Testis (tissue), 3 donors: ENCODE data around the gene NUDT3. TPM values are rescaled to one million over a fixed set of nuclear protein-coding genes. Genes with fewer than 3 reads are reported as not detected.
"Not testable (repeated sequence)": the region's sequence is repeated elsewhere in the genome, so short reads cannot be mapped to it uniquely, and the experiment has no call there.

ENCODE experiments used
- DNase-seq: peaks from one replicate; pipeline ENCODE4 v3.0.0-alpha.2; 2019
- H3K27ac ChIP-seq, 2 donors: fragments of 200-600 bp; sonication (generic); one replicate each; pipeline ENCODE4 v1.5.1; 2019
- H3K27me3 ChIP-seq: fragments of 200-600 bp; sonication (generic); one replicate; pipeline ENCODE4 v1.5.1; 2019
- H3K36me3 ChIP-seq: fragments of 200-600 bp; sonication (generic); one replicate; pipeline ENCODE4 v1.5.1; 2017; ENCODE audit warnings: low read depth; ENCODE audit errors: missing control alignments
- H3K4me1 ChIP-seq: fragments of 200-600 bp; sonication (generic); one replicate; pipeline ENCODE4 v1.5.1; 2019
- H3K4me3 ChIP-seq, 2 donors: fragments of 200-600 bp; sonication (generic); one replicate each; pipeline ENCODE4 v1.5.1; 2017 to 2019
- H3K9me3 ChIP-seq: fragments of 200-600 bp; sonication (generic); one replicate; pipeline ENCODE4 v1.5.1; 2017
- POLR2A ChIP-seq: fragments of 450-650 bp; IDR thresholded peaks from one replicate; pipeline ENCODE4 v1.6.1; 2017; ENCODE audit warnings: antibody characterized with exemption, mild to moderate bottlenecking, moderate library complexity
- WGBS, 2 donors: methylation state at CpG; one replicate each; pipeline ENCODE4 v1.1.5; 2018; 5-methylcytosine and 5-hydroxymethylcytosine counted together
- intact Hi-C: fragments of 100-400 bp; cut with DNase I; formaldehyde crosslinking; loops from one replicate; pipeline ENCODE4 v1.15.1; 2023; ENCODE audit warnings: low total_unique reads
- polyA plus RNA-seq: library from polyadenylated mRNA; stranded (reverse); fragments of 350-450 nt; fragmentation: Illumina TruSeq; extraction: RNeasy Lipid Tissue Mini Kit (QIAGEN cat#74804); gene quantifications from one replicate; pipeline ENCODE4 v1.2.3, GENCODE V29; 2014; ENCODE audit warnings: low read depth, low replicate concordance; ENCODE audit not compliant: insufficient read depth
- total RNA-seq, 2 donors: library from RNA; depleted of rRNA; stranded (reverse); fragments of >200 nt; gene quantifications; one replicate each; pipeline ENCODE4 v1.2.3, GENCODE V29; 2016
- TF ChIP-seq, protein P1 (sequence below), 3 experiments: fragments of 450-650 bp in 2 of 3; fragments of 200-600 bp in 1 of 3; sonication (generic) in 1 of 3; IDR thresholded peaks; one replicate each; pipeline ENCODE4 v1.5.1; 2016 to 2019; ENCODE audit warnings: antibody characterized with exemption in 3 of 3, mild to moderate bottlenecking in 2 of 3, moderate library complexity in 1 of 3

The NUDT3 gene
- total and polyA plus RNA-seq, 3 donors from 2014 or later: 18.7 to 28.3 (median 24.0) TPM

DNA sequence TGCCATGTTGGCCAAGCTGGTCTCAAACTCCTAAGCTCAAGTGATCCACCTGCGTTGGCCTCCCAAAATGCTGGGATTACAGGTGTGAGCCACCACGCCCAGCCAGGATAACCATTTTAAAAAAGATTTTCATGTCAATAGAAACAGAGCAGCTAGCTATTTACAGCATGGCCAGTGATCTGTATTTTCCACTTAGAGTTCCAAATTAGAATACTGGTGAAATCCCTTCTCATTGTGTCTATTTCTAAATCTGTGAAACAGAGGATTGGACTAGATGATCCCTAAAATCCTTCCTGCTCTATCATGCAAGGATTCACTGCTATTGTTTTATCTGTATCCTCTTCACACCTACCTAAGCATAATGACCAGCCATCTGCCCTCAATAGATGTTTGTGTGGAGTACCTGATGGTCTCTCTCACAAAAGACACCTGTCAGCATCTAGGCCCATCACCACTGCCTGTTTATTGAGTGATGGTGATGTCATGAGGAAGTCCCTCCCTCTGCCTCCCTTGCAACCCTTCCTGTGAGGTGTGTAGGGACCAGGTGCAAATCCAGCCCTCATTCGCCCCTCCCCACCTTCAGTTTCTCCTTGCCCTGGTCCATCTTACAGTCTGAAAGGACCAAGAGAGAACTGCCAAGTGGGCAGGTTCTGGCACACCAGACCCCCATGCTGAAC is 117.2 kb downstream of the NUDT3 start:
- TF ChIP-seq, protein P1, sequence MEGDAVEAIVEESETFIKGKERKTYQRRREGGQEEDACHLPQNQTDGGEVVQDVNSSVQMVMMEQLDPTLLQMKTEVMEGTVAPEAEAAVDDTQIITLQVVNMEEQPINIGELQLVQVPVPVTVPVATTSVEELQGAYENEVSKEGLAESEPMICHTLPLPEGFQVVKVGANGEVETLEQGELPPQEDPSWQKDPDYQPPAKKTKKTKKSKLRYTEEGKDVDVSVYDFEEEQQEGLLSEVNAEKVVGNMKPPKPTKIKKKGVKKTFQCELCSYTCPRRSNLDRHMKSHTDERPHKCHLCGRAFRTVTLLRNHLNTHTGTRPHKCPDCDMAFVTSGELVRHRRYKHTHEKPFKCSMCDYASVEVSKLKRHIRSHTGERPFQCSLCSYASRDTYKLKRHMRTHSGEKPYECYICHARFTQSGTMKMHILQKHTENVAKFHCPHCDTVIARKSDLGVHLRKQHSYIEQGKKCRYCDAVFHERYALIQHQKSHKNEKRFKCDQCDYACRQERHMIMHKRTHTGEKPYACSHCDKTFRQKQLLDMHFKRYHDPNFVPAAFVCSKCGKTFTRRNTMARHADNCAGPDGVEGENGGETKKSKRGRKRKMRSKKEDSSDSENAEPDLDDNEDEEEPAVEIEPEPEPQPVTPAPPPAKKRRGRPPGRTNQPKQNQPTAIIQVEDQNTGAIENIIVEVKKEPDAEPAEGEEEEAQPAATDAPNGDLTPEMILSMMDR (IDR thresholded peaks at IDR 0.05): no peak
- TF ChIP-seq POLR2A: no peak
- whole genome bisulfite sequencing, 2 donors: 79 to 81% methylated on average over 3 of the region's 3 CpGs
- H3K4me3 ChIP-seq: no peak overlapping the region
- H3K27me3 ChIP-seq: no peaks in the 10 kb centered on the region
- no peaks in the 10 kb centered on the region for H3K36me3 ChIP-seq
- no peak overlapping the region for H3K27ac ChIP-seq
- no peaks in the 10 kb centered on the region for H3K4me1 ChIP-seq
- DNase-seq: no peak
- intact Hi-C loops: no loop called here
- no peaks in the 10 kb centered on the region for H3K9me3 ChIP-seq

GRCh38 chr6:34274129-34274528 is 118.3 kb downstream of the NUDT3 start:
- Histone ChIP-seq H3K36me3 (no peaks in the 10 kb centered on the region), H3K4me3 (no peak overlapping the region), H3K27me3 (no peaks in the 10 kb centered on the region), H3K4me1 (no peaks in the 10 kb centered on the region), H3K9me3 (no peaks in the 10 kb centered on the region), H3K27ac (no peak overlapping the region)
- WGBS, 2 donors: 92 to 100% methylated on average over 1 of the region's 1 CpG
- no peak for DNase-seq
- intact Hi-C loops: no loop called here
- TF ChIP-seq POLR2A: no peak
- TF ChIP-seq, protein P1 (IDR thresholded peaks at IDR 0.05): no peak

GRCh38 chr6:34273242-34273805 is 119.1 kb downstream of the NUDT3 start:
- TF ChIP-seq, protein P1 (IDR thresholded peaks at IDR 0.05): no peak
- TF ChIP-seq POLR2A: no peak
- H3K36me3 ChIP-seq: no peaks in the 10 kb centered on the region
- 68 to 73% methylated on average over 3 of the region's 3 CpGs for WGBS, 2 donors
- no peaks in the 10 kb centered on the region for H3K4me1 ChIP-seq
- no peaks in the 10 kb centered on the region for H3K27me3 ChIP-seq
- no peak overlapping the region for H3K27ac ChIP-seq
- no peaks in the 10 kb centered on the region for H3K9me3 ChIP-seq
- intact Hi-C loops: no loop called here
- no peak overlapping the region for H3K4me3 ChIP-seq
- no peak for DNase-seq

- Histone ChIP-seq H3K9me3 (no peaks in the 10 kb centered on the region), H3K27ac (no peak overlapping the region), H3K36me3 (no peaks in the 10 kb centered on the region), H3K27me3 (no peaks in the 10 kb centered on the region), H3K4me3 (no peak overlapping the region), H3K4me1 (no peaks in the 10 kb centered on the region)
- intact Hi-C loops: no loop called here
- DNase-seq: no peak
- 89 to 92% methylated on average over 13 of the region's 13 CpGs for WGBS, 2 donors
- TF ChIP-seq, protein P1 (IDR thresholded peaks at IDR 0.05): no peak
- no peak for TF ChIP-seq POLR2A
Measured at GRCh38 chr6:34272013-34272926, 120.2 kb downstream of the NUDT3 start.

- H3K4me3 ChIP-seq, intact Hi-C loops, H3K9me3 ChIP-seq, H3K36me3 ChIP-seq, H3K27ac ChIP-seq, H3K4me1 ChIP-seq, H3K27me3 ChIP-seq: not testable (repeated sequence)
- WGBS, 2 donors: 52 to 74% methylated on average over 15 to 17 of the region's 17 CpGs
- peak; percentile 40 for DNase-seq
Measured at GRCh38 chr6:34269658-34270341, 122.7 kb downstream of the NUDT3 start.

DNA sequence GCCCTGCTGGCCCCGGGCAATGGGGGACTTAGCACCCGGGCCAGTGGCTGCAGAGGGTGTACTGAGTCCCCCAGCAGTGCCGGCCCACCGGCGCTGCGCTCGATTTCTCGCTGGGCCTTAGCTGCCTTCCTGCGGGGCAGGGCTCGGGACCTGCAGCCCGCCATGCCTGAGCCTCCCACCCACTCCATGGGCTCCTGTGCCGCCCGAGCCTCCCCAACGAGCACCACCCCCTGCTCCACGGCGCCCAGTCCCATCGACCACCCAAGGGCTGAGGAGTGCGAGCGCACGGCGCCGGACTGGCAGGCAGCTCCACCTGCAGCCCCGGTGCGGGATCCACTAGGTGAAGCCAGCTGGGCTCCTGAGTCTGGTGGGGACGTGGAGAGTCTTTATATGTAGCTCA is 123.3 kb downstream of the NUDT3 start:
- intact Hi-C loops, H3K27me3 ChIP-seq, H3K4me1 ChIP-seq, H3K9me3 ChIP-seq, H3K27ac ChIP-seq, H3K36me3 ChIP-seq, DNase-seq: not testable (repeated sequence)
- WGBS, 2 donors: 69% methylated on average over 12 of the region's 25 CpGs; no CpG with 5 or more reads in 1 of the 2 donors
- H3K4me3 ChIP-seq: peak overlapping the region in 1 of 2 donors; percentile 26
